Measurements from ENCODE around the gene PRKAR2A. TPM values are rescaled to one million over a fixed set of nuclear protein-coding genes. Genes with fewer than 3 reads are reported as not detected.

Gene PRKAR2A
- total RNA-seq, 1 experiment from 2014 or later, result 61.3 TPM

- TF ChIP-seq CTCF (IDR thresholded peaks at IDR 0.05; ENCODE audit: unreplicated experiment), result no peak
- Mint-ChIP-seq H3K36me3 (ENCODE audit: insufficient read depth, unreplicated experiment) (no peaks in the 10 kb centered on the region), H3K4me1 (ENCODE audit: insufficient read depth, unreplicated experiment) (peaks cover 13% of the 10 kb centered on the region), H3K4me3 (ENCODE audit: unreplicated experiment) (peak overlapping the region; percentile 87), H3K27me3 (ENCODE audit: insufficient read depth, unreplicated experiment) (no peaks in the 10 kb centered on the region), H3K27ac (ENCODE audit: low read depth, unreplicated experiment) (peak overlapping the region; percentile 93), H3K9me3 (ENCODE audit: unreplicated experiment) (no peaks in the 10 kb centered on the region)
- CTCF ChIA-PET, result interaction anchor here (0.6 kb wide), 1 partner anchor 754 kb away, joined by 4 read pairs; no protein-coding TSS in a partner anchor
- no TSS peak for BruUV-seq (replicated peaks)
- POLR2A ChIA-PET, result interaction anchor here (0.6 to 4.0 kb wide), 30 partner anchors 8 to 1388 kb away, joined by 3 to 45 read pairs (median 4); partner anchors contain the start of genes ARIH2, CELSR3, IP6K2 and SLC25A20
- intact Hi-C loops (cut with micrococcal nuclease), result loop anchor here (1.0 to 10.0 kb wide), 3 partner anchors 52 to 72 kb away; partner anchors contain the start of gene ARIH2
- peak; percentile 80 for DNase-seq (ENCODE audit: unreplicated experiment)
Measured at GRCh38 chr3:48847053-48847503, 596 bp downstream of the PRKAR2A start.

- Mint-ChIP-seq H3K9me3 (ENCODE audit: unreplicated experiment) (no peaks in the 10 kb centered on the region), H3K27me3 (ENCODE audit: insufficient read depth, unreplicated experiment) (no peaks in the 10 kb centered on the region), H3K4me3 (ENCODE audit: unreplicated experiment) (peak overlapping the region; percentile 87), H3K27ac (ENCODE audit: low read depth, unreplicated experiment) (peak overlapping the region; percentile 9), H3K4me1 (ENCODE audit: insufficient read depth, unreplicated experiment) (peaks cover 13% of the 10 kb centered on the region), H3K36me3 (ENCODE audit: insufficient read depth, unreplicated experiment) (no peaks in the 10 kb centered on the region)
- TSS peak; percentile 5 for BruUV-seq (replicated peaks)
- ChIA-PET POLR2A (interaction anchor here (0.7 to 4.0 kb wide), 6 partner anchors 10 to 73 kb away, joined by 3 to 45 read pairs (median 3); partner anchors contain the start of gene ARIH2), CTCF (interaction anchor here (0.6 kb wide), 1 partner anchor 138 kb away, joined by 3 read pairs; no protein-coding TSS in a partner anchor)
- no peak for TF ChIP-seq CTCF (IDR thresholded peaks at IDR 0.05; ENCODE audit: unreplicated experiment)
- intact Hi-C loops (cut with micrococcal nuclease), result loop anchor here (10.0 kb wide), 1 partner anchor 50 kb away; no protein-coding TSS in a partner anchor
- DNase-seq (ENCODE audit: unreplicated experiment), result no peak
Measured at GRCh38 chr3:48845170-48845569, 2.5 kb downstream of the PRKAR2A start.

GRCh38 chr3:48837163-48837562 is 10.5 kb downstream of the PRKAR2A start:
- Mint-ChIP-seq H3K9me3 (ENCODE audit: unreplicated experiment) (no peaks in the 10 kb centered on the region), H3K27me3 (ENCODE audit: insufficient read depth, unreplicated experiment) (no peaks in the 10 kb centered on the region), H3K36me3 (ENCODE audit: insufficient read depth, unreplicated experiment) (peaks cover 20% of the 10 kb centered on the region), H3K4me1 (ENCODE audit: insufficient read depth, unreplicated experiment) (no peaks in the 10 kb centered on the region), H3K4me3 (ENCODE audit: unreplicated experiment) (no peak overlapping the region), H3K27ac (ENCODE audit: low read depth, unreplicated experiment) (no peak overlapping the region)
- TF ChIP-seq CTCF (IDR thresholded peaks at IDR 0.05; ENCODE audit: unreplicated experiment), result no peak
- BruUV-seq (replicated peaks), result no TSS peak
- intact Hi-C loops (cut with micrococcal nuclease), result no loop called here
- CTCF ChIA-PET, result interaction anchor here (0.6 to 0.9 kb wide), 2 partner anchors 97 to 1107 kb away, joined by 3 read pairs; no protein-coding TSS in a partner anchor
- DNase-seq (ENCODE audit: unreplicated experiment), result no peak
- POLR2A ChIA-PET, result interaction anchor here (1.1 kb wide), 1 partner anchor 10 kb away, joined by 4 read pairs; the partner anchor contains the start of gene PRKAR2A

- ChIA-PET CTCF (interaction anchor here (0.6 to 0.7 kb wide), 3 partner anchors 24 to 1585 kb away, joined by 3 to 4 read pairs (median 4); no protein-coding TSS in a partner anchor), POLR2A (interaction anchor here (0.9 kb wide), 1 partner anchor 10 kb away, joined by 3 read pairs; no protein-coding TSS in a partner anchor)
- Mint-ChIP-seq H3K9me3 (ENCODE audit: unreplicated experiment) (no peaks in the 10 kb centered on the region), H3K27ac (ENCODE audit: low read depth, unreplicated experiment) (no peak overlapping the region), H3K4me1 (ENCODE audit: insufficient read depth, unreplicated experiment) (no peaks in the 10 kb centered on the region), H3K4me3 (ENCODE audit: unreplicated experiment) (no peak overlapping the region), H3K27me3 (ENCODE audit: insufficient read depth, unreplicated experiment) (no peaks in the 10 kb centered on the region), H3K36me3 (ENCODE audit: insufficient read depth, unreplicated experiment) (peaks cover 20% of the 10 kb centered on the region)
- no peak for DNase-seq (ENCODE audit: unreplicated experiment)
- intact Hi-C loops (cut with micrococcal nuclease), result no loop called here
- BruUV-seq (replicated peaks), result no TSS peak
- TF ChIP-seq CTCF (IDR thresholded peaks at IDR 0.05; ENCODE audit: unreplicated experiment), result no peak
Measured at GRCh38 chr3:48835650-48836366, 11.9 kb downstream of the PRKAR2A start.

All from MCF 10A (cell line).